Stimulated activated CD4-positive, alpha-beta T cell treated with anti-CD3 and anti-CD28 coated beads, TNF-alpha, amount 100 ng/mL, for 1 hour (primary cell): Measurements from ENCODE around the gene UHRF2.
"Not testable (repeated sequence)": the region's sequence is repeated elsewhere in the genome, so short reads cannot be mapped to it uniquely, and the experiment has no call there.

Experiments
- DNase-seq, 3 donors: peaks; one replicate each; pipeline ENCODE4 v3.0.0-alpha.2; 2020; ENCODE audit warnings: low read depth in 3 of 3, low spot score in 1 of 3

UHRF2 gene, protein sequence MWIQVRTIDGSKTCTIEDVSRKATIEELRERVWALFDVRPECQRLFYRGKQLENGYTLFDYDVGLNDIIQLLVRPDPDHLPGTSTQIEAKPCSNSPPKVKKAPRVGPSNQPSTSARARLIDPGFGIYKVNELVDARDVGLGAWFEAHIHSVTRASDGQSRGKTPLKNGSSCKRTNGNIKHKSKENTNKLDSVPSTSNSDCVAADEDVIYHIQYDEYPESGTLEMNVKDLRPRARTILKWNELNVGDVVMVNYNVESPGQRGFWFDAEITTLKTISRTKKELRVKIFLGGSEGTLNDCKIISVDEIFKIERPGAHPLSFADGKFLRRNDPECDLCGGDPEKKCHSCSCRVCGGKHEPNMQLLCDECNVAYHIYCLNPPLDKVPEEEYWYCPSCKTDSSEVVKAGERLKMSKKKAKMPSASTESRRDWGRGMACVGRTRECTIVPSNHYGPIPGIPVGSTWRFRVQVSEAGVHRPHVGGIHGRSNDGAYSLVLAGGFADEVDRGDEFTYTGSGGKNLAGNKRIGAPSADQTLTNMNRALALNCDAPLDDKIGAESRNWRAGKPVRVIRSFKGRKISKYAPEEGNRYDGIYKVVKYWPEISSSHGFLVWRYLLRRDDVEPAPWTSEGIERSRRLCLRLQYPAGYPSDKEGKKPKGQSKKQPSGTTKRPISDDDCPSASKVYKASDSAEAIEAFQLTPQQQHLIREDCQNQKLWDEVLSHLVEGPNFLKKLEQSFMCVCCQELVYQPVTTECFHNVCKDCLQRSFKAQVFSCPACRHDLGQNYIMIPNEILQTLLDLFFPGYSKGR

DNA sequence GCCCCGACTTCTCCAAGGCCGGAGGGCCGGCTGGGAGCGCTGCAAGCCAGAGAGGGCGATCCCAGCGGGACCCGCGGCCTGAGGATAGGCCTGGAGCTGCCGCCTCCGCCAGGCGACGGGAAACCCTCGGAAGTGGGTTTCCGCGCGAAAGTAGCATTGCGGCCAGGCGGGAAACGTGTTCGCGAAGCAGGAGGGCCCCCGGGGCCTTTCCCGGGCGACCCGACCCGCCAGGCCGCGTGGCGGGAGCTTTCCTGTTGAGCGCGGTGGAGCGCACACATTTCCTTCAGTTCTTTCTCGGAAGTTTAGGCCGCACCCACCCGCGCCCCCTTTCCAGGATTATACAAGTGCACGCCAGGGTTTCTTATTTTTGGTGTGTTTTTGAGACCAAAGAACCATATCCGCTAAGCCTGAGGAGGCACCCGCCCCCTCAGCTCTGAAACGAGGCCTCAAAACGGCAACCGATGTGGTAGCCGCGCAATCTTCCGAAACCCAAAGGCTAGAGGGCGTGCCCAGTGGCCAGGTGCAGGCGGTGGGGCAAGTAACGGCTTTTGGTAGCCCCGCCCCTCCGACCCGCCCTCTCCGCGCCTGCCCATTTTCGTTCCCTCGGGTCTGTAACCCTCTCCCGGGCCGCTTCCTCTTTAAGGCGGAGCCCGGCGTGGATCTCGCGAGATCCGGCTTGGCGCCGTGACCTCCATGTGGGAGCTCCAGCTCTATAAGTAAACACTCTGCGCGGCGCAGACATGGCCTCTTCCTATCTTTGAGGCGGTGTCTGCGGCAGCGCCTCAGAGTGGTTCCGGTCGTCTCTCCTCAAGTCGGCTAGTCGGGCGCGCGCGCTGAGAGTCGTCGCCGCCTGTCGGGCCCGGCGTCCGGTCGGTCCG, at the start of gene UHRF2:
UHRF2 (plus strand) TSS at position 713 of the 878 bp plus-strand sequence. CDS start 292 bp downstream, outside the sequence.
- DNase-seq = peak; percentile 97 to 99 (median 98)

DNA sequence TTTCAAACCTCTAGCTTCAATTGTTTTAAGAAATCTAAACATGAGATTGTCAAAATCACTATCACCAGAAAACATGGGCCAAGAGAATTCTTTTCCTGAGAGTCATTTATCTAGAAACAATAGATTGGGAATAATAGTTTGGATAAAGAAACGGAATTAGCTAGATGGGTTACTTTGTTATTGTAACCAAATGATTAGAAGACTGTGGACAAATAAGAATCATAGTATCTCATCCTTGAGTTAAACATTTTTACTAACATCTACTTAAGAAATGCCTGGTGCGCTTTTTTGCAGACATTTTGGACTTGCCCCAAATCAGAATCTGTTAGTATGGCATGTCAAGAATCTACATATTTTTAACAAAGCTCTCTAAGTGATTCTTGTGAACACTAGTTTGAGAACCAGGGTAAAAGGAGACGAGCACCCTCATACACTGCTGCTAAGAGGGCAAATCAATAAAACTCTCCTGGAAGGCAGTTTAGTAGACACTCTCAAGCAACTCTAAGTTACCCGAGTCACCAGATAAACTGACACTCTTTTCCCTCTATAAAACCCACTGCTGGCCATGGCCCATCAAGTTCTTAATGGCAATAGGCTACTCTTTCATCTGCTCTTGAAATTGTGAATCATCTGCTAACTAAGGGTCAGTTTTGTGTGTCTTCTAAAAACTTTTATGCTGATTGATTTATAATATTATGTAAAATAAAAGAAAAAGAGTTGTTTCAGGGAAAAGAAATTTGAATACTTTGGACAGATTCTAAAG, 45.7 kb upstream of the UHRF2 start:
- no peak for DNase-seq

DNA sequence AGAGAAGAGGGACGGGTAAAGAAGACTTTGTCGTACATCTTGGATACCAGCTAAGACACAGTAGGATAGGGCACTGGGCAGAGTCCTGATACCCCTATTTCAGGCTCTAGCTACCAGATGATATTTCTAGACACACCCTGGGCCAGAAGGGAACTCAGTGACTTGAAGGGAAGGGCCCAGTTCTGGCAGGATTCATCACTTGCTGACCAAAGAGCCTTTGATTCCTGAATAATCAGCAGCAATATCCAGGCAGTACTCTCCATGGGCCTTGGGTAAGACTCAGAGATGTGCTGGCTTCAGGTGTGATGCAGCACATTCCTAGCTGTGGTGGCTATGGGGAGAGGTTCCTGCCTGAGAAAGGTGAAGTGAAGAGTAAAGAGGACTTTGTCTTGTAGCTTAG, 44.2 kb upstream of the UHRF2 start:
- DNase-seq = no peak

DNA sequence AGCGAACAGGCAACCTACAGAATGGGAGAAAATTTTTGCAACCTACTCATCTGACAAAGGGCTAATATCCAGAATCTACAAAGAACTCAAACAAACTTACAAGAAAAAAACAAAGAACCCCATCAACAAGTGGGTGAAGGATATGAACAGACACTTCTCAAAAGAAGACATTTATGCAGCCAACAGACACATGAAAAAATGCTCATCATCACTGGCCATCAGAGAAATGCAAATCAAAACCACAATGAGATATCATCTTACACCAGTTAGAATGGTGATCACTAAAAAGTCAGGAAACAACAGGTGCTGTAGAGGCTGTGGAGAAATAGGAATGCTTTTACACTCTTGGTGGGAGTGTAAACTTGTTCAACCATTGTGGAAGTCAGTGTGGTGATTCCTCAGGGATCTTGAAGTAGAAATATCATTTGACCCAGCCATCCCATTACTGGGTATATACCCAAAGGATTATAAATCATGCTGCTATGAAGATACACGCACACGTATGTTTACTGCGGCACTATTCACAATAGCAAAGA, 31.5 kb upstream of the UHRF2 start:
- not testable (repeated sequence) for DNase-seq

DNA sequence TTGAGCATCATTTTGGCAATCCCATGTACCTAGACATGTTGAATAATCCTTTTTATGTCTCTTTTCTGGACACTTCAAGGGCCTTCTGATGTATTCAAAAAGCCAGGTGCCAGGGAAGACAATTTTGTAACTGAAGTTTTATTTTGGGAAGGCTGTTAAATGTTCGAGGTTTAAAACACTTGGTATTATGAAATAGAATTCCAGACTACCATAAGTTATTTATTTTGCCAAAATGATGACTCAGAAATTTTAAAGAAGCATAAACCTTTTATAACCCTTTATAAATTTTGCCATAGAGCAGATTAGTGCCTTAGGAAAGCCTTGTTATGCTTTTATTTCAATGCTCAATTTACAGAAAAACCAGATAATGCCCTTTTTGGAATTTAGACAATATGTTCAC, 30.3 kb upstream of the UHRF2 start:
- no peak for DNase-seq

DNA sequence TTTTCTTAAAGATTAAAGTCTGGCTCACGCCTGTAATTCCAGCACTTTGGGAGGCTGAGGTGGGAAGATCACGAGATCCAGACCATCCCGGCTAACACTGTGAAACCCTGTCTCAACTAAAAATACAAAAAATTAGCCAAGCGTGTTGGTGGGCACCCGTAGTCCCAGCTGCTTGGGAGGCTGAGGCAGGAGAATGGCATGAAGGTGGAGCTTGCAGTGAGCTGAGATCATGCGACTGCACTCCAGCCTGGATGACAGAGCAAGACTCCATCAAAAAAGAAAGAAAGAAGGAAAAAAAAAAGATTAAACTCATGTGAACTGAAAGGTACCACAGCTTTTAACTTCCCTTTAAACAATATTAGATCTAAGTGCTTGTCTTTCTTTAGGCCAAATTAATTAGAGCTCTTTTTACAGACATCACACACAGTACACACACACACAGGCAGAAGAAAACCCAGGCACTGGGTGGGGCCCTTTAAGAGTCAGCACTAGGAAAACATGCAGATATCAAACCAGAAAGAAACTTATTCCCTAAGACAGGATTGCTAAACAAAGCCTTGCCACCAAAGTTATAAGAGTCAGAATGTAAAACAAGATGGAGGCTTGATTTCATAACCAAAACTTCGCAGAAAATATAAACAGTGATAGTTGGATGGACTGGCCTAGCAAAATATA, 29.3 kb upstream of the UHRF2 start:
- DNase-seq = no peak

DNA sequence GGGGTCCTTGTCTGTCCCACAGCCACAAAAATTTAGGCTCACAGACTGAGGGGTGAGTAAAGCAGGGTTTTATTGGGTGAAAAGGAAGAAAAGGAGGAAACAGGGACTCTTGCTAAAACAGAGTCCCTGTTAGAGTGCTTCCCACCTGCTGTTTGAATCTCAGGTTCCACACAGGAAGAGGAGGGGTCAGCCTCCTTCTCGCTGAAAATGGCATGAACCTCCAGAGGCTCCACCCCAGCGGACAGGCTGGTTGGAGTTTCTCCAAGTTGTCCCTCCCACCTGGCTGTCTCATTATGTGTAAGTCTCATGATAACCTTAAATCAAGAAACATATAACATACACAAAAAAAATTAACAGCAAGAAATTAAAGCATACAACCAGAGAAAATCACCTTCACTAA, 28.3 kb upstream of the UHRF2 start:
- DNase-seq = no peak

DNA sequence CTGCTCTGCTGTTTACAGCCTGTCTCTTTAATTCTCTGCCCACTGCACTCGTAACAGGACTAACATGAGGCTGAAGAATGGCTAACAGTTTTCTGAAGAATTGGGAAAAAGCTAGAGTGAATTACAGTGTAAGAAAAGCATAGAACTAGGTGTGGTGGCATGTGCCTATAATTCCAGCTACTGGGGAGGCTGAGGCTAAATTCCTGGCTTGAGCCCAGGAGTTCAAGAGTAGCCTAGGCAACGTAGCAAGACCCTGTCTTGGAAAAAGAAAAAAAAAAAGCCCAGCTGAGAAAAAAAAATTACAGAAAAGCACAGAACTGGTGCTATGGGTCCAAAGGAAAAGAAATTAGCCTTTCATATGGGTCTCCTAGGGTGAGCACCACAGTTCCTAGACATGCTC, 13.9 kb upstream of the UHRF2 start:
- DNase-seq = no peak

DNA sequence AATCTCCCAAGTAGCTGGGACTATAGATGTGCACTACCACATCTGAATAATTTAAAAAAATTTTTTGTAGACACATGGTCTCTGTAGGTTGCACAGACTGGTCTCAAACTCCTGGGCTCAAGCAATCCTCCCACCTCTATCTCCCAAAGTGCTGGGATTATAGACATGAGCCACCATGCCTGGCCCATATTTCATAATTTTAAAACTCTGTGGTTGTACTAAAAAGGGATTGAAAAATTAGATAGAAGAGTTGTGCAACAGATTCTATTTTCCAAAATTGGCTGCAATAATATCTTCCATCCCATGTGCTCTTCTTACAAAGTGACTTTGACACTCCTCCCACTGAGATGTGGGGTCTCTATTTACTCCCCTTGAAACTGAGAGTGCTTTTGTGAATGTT, 7.6 kb upstream of the UHRF2 start:
- DNase-seq = no peak

DNA sequence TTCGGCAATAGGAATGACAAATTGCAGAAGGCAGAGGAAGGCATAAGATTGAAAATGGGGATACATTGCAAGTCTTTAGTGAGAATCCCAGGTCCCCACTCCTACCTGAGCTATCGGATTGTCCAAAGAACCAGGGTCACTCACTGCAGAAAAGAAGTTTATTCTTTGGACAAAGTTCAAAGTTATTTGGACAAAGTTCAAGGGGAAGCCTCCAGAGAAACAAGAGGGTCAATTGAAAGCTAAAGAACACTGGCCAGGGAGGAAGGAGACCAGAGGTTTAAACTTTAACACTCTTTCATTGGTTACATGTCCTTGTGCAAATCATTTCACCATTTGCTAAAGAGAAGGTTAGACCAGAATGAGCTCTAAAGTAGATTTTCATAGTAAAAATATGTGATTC, 5.2 kb upstream of the UHRF2 start:
- DNase-seq = no peak

DNA sequence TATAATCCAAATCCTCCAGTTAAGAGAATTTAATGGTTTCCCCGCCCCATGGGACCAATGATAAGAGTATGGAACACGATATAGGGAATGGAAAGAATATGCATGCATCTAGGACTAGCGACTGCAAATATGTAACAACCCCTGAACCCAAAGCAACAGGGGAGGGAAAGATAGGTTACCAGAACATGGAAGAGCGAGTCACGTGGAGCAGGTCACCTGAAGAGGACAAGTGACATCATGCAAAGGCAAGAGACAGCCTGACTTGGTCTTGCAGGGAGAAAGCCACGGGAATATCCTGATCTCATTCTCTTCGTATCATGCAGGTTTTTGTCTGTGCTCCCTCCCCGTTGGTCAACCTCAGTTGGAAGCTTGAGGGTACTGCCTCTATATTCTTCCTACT, 4.7 kb upstream of the UHRF2 start:
- DNase-seq = no peak

DNA sequence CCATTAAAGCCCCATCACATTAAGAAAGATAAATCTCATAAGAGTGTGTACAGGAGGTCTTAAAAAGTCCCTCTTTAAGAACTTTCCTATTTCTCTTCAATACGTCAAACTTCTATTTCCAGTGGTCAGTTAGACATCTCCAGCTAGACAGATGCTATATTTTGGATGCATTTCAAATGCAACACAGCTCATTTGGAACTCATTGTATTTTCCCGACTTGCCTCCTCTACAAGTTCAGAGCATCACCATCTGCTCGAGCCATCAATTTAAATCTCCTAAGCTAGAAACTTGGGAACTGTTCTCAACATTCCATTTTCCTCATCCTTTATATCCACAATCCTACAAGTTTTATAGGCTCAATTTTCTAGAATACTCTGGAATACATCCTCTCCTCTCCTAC, 3.2 kb upstream of the UHRF2 start:
- no peak for DNase-seq

DNA sequence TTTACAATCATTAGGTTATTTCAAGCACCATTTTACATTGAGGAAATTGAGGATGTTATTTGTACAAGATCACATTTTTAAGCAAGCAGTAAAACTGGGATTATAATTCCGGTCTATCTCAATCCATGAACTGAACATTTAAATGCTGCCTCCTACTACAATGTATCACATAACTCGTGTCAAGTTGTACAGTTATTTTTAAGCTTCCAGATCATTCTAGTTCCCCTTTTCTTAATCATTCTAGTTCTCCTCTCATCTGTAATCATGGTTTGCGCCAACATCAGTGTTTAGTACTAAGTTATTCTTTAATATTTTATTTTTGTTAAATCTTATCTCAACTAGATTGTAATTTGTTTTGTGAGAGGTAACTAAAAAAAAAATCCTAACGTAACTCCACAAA, 2.4 kb upstream of the UHRF2 start:
- DNase-seq = no peak

DNA sequence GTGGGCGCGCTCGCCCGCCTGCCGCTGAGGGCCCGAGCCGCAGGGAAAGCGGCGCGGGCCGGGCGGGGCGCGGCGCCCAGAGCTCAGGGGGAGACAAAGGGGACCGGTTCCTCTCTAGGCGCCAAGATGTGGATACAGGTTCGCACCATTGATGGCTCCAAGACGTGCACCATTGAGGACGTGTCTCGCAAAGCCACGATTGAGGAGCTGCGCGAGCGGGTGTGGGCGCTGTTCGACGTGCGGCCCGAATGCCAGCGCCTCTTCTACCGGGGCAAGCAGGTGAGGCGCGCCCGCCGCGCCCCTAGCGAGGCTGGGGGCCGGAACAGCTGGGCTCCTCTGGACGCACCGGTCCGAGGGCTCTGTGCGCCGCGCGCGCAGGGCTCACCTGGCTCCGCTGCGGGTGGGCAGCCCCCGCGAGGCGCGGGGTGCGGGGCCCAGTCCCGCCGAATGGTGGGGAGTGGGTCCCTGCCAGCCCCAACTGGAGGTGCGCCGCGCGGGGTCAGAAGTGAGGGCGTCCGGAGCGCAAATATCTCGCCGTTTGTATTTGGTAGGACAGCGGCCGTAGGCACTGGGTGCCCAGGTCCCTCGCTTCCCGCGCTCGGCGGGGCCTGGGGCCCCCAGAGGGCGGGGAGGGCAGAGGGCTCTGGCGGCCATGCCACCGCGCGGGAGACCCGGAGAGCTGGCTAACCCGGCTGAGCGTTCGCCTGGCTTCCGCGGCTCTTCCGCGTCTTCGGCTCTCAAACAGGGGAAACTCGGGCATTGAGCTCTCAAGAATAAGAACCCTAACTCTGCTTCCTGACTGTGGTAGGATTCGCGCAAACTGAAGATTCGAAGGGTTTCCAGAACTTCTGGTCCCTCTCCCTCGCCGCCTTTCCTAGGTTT, 607 bp downstream of the UHRF2 start:
- DNase-seq = peak in 2 of 3 donors; percentile 17 to 21

DNA sequence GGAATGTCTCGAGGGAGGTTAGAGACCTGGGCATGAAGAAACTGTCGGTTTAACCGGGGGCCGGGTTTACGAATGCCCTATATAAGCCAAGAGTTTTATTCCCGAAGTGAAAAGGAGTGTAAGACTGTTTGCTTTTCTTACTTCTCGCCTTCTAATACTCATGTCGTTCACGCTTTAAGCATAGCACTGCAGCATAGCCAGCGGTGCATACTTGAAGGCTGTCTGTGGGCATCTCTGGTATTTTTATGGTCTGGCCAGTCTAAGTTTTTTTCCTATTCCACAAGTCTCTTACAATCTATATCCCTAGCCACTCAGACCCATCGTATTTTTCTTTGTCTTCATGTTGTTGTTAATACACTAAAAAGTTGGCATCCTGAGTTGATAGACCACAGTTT, 1.2 kb downstream of the UHRF2 start:
- DNase-seq = no peak

DNA sequence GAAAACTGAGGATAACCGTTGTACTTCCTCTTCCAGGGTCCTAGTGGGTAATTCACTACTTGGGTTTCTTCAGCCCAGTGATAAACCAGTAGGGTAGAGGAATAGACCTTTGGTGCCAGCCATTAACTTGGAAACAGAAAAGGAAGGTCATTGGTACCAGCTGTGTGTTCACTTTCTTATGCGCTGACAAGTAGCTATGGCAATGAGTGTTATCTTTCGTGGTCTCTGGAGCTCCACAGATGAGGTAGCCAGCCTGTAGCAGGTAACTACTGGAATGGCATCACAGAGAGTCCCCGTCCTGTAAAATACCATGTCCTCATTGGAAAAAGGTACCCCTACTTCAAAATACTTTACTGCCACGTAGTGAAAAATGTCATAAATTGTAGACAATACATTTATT, 2.3 kb downstream of the UHRF2 start:
- no peak for DNase-seq

DNA sequence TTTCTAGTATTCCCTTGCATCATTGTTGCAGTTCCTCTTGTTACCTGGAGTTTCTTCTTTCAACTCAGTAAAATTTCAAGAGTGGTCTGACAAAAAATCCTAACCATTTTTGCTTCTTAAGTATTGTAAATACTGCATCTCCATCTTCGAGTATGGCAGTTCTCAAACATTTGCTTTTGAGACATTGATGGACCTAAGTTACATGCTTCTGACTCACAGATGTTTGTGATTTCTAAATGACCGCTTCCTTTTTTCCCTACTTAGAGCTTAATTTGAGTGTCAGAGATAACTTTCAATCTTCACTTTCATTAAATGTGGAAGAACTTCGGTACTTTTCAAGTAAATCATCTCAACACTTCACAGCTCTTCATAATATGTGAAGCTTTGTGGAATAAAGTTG, 4.2 kb downstream of the UHRF2 start:
- no peak for DNase-seq

DNA sequence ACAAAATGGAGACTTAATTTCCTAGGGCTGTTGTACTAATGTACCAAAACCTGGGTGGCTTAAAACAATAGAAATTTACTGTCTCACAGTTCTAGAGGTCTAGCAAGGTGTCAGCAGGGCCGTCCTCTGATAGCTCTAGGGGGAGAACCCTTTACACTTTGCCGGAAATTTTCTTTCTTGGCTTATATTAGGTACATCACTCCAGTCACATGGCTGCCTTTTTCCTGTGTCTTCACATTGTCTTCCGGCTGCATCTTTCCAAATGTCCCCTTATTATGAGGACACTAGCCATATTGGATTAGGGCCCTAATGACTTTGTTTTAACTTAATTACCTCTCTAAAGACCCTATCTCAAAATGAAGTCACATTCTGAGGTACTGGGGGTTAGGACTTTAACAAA, 5.8 kb downstream of the UHRF2 start:
- no peak for DNase-seq

DNA sequence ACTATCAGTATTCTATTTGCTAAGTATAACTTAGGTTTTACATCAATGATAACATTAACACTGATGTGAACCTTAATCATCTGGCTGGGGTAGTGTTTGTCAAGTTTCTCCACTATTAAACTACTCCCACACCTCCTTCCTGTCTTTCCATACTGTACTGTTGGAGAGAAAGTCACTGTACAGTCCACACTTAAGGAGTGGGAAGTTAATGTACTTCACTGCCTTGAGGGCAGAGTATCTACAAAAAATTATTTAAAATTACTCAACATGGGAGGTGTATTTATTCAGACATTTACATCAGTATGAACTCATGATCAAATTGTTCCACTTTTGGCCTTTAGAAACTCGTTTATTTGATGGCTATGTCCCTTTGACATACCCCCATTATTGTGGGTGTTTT, 11.9 kb downstream of the UHRF2 start:
- DNase-seq = no peak
